ENCODE results near the gene CIDEB. TPM values are rescaled to one million over a fixed set of nuclear protein-coding genes. Genes with fewer than 3 reads are reported as not detected.

The CIDEB gene
- total RNA-seq, 2 donors from 2014 or later: 19.1 to 34.0 TPM

DNA sequence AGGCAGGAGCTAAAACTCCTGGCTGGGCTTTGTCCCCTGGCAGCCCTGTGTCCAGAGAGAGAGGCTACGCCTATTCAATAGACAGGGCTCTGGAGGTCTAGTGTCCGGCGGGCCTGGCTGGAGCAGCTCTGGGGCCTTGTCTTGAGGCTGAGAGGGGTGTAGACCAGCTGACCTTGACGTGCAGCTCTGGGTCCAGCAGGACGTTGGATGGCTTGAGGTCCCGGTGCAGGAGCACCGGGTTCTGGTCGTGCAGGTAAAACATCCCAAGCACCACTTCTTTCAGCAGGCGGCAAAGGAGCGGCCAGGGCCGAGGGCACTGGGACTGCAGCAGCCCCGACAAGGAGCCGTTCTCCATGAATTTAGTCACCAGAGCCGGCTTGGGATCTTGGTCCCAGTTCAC, 31.1 kb upstream of the CIDEB start:
- ATAC-seq: no peak
- Histone ChIP-seq H3K27ac (no peak overlapping the region), H3K36me3 (replicated peaks in 1 of 2; ENCODE audit: insufficient read depth in 1 of 2, low read depth in 2 of 2) (no peaks in the 10 kb centered on the region), H3K4me3 (no peak overlapping the region), H3K9me3 (no peaks in the 10 kb centered on the region), H3K4me1 (peaks cover 34% of the 10 kb centered on the region), H3K27me3 (peaks cover 4 to 5% of the 10 kb centered on the region in 2 donors)
- 67 to 72% methylated on average over 13 to 14 of the region's 14 CpGs for WGBS, 2 donors
- intact Hi-C loops (cut with DNase I): loop anchor here (10.0 kb wide), 1 partner anchor 96 kb away; no protein-coding TSS in a partner anchor
- TF ChIP-seq, protein P1, sequence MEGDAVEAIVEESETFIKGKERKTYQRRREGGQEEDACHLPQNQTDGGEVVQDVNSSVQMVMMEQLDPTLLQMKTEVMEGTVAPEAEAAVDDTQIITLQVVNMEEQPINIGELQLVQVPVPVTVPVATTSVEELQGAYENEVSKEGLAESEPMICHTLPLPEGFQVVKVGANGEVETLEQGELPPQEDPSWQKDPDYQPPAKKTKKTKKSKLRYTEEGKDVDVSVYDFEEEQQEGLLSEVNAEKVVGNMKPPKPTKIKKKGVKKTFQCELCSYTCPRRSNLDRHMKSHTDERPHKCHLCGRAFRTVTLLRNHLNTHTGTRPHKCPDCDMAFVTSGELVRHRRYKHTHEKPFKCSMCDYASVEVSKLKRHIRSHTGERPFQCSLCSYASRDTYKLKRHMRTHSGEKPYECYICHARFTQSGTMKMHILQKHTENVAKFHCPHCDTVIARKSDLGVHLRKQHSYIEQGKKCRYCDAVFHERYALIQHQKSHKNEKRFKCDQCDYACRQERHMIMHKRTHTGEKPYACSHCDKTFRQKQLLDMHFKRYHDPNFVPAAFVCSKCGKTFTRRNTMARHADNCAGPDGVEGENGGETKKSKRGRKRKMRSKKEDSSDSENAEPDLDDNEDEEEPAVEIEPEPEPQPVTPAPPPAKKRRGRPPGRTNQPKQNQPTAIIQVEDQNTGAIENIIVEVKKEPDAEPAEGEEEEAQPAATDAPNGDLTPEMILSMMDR (IDR thresholded peaks at IDR 0.05): no peak
- no peak for TF ChIP-seq POLR2A (IDR thresholded peaks at IDR 0.05)
- DNase-seq: no peak

- no peak for ATAC-seq
- DNase-seq: no peak
- Histone ChIP-seq H3K36me3 (replicated peaks in 1 of 2; ENCODE audit: insufficient read depth in 1 of 2, low read depth in 2 of 2) (no peaks in the 10 kb centered on the region), H3K4me1 (peaks cover 43% of the 10 kb centered on the region), H3K9me3 (no peaks in the 10 kb centered on the region), H3K27ac (no peak overlapping the region), H3K4me3 (no peak overlapping the region), H3K27me3 (peaks cover 4 to 5% of the 10 kb centered on the region in 2 donors)
- intact Hi-C loops (cut with DNase I): loop anchor here (10.0 kb wide), 1 partner anchor 97 kb away; no protein-coding TSS in a partner anchor
- 90 to 94% methylated on average over 8 of the region's 8 CpGs for WGBS, 2 donors
- TF ChIP-seq, protein P1 (IDR thresholded peaks at IDR 0.05): no peak
- TF ChIP-seq POLR2A (IDR thresholded peaks at IDR 0.05): no peak
Observed at GRCh38 chr14:24337824-24338175, 30.0 kb upstream of the CIDEB start.

DNA sequence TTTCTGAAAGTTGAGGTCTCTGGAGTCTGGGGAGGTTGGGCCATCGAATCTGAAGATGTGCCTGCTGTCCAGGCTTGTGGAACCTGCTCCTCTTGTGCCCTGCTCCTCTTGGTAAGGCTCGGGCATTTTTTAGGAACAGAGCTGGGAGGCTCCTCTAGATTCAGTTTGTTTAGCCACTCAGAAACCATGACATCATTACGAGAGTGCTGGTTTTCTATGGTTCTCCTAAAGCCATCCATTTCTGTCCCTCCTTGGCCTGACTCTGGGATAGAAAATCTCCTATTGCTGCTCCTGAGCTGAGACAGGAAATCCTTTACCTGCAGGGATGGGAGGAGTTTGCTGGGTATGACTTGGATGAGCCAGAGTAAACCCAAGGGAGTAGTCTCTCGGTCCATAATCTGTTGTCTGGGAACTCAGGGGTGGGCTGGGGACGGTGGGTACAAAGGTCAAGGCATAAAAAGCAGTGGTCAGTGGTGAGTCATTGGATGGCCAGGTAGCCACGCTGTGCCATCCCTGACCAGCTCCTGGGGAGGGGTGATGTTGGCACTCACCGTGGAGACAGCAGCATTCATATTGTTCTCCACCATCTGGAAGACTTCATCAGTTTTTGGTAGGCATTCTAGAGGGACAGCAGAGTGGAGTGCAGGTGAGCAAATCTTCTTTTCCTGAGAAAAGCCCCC, 29.5 kb upstream of the CIDEB start:
- H3K4me3 ChIP-seq: no peak overlapping the region
- intact Hi-C loops (cut with DNase I): loop anchor here (10.0 kb wide), 1 partner anchor 98 kb away; no protein-coding TSS in a partner anchor
- no peak overlapping the region for H3K27ac ChIP-seq

GRCh38 chr14:24335461-24336171, 27.8 kb upstream of the CIDEB start:
- 62 to 78% methylated on average over 6 to 12 of the region's 12 CpGs for WGBS, 2 donors
- H3K27ac ChIP-seq: peak overlapping the region in 1 of 4 donors; percentile 24
- DNase-seq: no peak
- no peak for TF ChIP-seq POLR2A (IDR thresholded peaks at IDR 0.05)
- TF ChIP-seq, protein P1 (IDR thresholded peaks at IDR 0.05): no peak
- ATAC-seq: no peak
- no peaks in the 10 kb centered on the region for H3K36me3 ChIP-seq (replicated peaks in 1 of 2; ENCODE audit: insufficient read depth in 1 of 2, low read depth in 2 of 2)
- no peak overlapping the region for H3K4me3 ChIP-seq
- H3K9me3 ChIP-seq: no peaks in the 10 kb centered on the region
- peaks cover 54% of the 10 kb centered on the region for H3K4me1 ChIP-seq
- intact Hi-C loops (cut with DNase I): loop anchor here (10.0 kb wide), 1 partner anchor 99 kb away; no protein-coding TSS in a partner anchor
- peaks cover 4 to 5% of the 10 kb centered on the region in 2 donors for H3K27me3 ChIP-seq

More for the DNA sequence above, 29.5 kb upstream of the CIDEB start:
- no peak for TF ChIP-seq POLR2A (IDR thresholded peaks at IDR 0.05)
- TF ChIP-seq, protein P1 (IDR thresholded peaks at IDR 0.05): no peak
- H3K27me3 ChIP-seq: peaks cover 4 to 5% of the 10 kb centered on the region in 2 donors
- ATAC-seq (no peak), DNase-seq (no peak)
- H3K4me1 ChIP-seq: peaks cover 48% of the 10 kb centered on the region
- 79 to 83% methylated on average over 6 to 7 of the region's 7 CpGs for WGBS, 2 donors
- no peaks in the 10 kb centered on the region for H3K9me3 ChIP-seq
- no peaks in the 10 kb centered on the region for H3K36me3 ChIP-seq (replicated peaks in 1 of 2; ENCODE audit: insufficient read depth in 1 of 2, low read depth in 2 of 2)

All from body of pancreas (tissue), 4 donors.